Stimulated activated CD4-positive, alpha-beta T cell treated with anti-CD3 and anti-CD28 coated beads, TNF-alpha, amount 100 ng/mL, for 48 hours (primary cell): ENCODE data around the gene TSC22D3.

Experiments used
- DNase-seq, 3 donors: peaks; one replicate each; pipeline ENCODE4 v3.0.0-alpha.2; 2020; ENCODE audit warnings: low read depth in 3 of 3

TSC22D3 gene

DNA sequence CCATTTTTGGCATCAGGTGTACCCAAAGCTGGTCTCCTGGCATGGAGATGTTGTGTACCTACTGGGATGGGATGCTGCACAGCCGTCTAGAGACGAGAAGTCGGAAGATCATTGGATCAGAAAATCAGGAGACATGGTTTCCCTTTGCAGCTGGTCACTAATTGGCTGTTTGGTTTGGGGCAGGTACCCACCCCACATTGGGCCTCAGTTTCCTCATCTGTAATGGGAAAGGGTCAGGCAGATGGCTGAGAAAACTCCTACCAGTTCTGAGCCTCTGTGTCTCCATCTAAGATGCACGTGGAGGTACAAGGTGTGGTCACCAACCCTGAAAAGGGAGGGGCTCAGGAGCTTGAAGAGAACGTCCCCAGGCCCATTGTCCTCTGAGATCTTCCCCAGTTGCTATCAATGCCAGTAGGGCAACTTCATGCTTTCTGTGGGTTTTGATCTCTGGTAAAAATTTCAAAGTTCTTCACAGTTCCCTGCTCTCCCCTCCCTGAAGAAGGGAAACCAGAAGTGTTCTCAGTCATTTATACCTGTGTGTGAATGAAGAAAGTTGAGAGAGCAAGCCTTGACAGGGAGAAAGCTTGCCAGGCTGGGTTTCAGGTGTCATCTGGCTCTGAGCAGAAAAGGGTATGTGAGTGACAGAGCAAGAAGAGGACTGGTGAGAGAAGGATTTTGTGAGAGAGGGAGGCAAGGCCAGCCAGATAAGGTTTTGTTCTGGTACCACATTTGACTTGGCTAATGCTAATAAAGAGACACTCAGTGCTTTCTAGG is 15.1 kb downstream of the TSC22D3 start:
- DNase-seq, result no peak

DNA sequence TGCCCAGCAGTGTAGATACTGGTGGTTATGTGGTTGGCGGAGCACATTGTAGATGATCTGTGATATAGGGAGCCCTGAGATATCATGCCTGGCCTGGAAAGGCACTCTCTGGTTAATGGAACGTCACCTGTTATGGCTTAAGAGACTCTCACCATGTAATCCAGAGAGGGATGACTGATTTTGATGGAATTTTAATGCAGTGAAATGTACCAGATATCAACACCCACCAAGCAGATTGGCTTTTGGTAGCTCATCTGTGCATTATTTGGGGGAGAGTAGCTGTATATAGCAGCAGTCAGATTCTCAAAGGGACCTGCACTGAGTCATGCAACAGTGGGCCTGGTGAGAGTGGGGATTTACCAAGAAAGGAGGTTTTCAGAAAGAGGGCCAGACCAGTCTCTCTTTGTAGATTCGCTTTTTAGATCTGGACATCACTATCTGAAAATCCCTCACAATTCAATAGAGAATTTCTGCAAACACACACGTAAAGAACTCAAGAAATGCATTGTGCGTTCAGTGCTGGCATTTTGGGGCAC is 17.3 kb downstream of the TSC22D3 start:
- DNase-seq, result no peak

DNA sequence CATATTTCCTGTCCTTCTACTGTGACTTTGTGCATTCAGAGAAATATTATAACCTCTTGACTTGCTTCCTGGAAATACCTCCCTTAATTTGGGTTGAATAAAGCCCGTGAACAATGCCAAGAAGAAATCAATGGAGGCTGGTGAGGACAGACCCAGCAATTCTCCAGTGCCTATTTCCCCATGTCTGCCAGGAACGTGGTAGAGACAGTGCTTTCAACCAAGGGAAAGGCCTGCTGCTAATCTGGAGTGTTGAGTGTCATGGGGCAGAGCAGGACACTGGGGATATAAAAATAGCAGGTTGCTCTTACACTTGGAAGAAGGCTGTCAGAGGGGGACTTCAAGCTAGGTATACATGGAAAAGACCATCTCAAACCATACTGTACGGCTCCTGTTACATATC is 19.9 kb downstream of the TSC22D3 start:
- DNase-seq, result no peak

DNA sequence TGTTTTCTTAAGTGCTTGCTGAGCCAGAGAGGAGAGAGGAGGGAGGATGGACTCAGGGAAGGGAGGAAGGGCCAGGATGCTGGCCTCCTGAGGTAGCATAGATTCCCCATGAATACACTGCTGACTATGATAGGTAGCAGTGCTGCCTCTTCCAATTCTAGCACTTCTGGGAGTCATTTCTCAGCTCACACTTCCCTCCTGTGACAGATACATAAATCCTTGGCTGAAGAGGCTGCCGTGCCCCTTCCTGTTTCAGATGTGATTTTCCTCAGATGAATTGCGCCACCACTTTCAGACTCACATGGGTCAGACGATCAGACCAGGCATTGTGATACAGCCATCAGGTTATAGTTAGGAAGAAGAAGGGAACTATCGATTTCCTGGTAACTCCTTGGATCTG is 22.4 kb downstream of the TSC22D3 start:
- DNase-seq, result no peak

DNA sequence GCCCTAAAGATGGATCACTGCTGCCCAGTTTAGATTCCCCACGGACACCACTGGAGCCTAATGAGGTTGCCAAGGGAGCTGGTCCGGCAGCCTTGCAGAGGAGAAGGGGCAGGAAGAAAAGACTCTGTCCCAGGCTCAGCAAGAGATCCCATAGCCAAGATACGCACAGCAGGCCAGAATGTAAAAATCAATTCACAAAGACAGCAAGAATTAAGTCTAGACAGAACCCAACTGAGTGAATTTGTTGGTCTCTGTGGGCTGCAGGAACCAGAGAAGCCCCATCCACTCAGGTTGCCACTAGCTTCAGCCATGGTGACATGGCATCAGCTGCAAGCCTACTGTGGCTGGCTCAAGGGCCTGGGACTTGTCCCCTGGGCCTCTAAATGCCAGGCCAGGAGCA is 22.9 kb downstream of the TSC22D3 start:
- no peak for DNase-seq

DNA sequence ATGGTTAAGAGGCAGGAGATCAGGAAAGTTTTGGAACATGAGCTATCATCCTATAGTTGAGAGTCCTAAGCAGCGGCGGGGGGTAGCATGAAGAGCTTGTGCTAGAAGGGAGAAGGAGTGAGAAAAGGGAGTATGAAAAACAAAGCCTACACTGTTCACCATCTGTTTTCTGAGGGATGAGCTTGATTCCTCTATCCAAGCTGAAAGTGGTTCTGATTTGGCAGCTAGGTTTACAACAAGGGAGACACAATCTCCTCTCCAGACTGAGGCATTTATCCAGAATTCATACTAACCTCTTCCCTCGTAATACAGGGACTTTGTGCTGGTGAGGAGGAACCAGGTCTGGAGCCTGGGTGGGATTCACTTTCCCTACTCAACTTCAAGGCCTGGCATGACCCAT is 23.5 kb downstream of the TSC22D3 start:
- DNase-seq, result no peak

DNA sequence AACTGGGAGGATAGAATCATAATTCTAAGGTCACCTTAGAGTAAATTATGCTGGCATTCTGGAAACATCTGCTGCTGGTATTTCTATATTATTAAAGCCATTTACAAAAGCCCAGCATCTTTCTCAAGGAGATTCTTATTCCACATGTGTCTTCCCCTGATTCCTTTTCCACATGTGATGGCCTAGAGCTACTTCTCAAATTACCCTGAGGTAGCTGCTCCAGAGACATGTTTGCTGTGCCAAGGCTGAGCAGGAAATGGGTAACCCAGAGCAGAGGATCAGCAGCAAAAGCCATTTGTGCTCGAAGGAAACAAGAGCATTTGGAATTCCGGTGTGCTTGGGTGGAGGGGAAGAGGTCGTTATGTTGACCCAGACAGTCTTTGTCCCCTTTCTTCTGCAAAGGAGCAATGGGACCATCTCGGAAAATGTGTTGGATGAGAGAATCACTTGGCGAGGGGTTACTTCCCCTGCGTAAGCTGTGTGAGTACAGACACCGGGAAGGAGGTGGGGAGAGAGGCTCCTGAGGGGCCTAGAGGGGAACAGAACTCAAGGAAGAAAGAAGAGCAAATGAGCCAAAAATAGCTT is 24.6 kb downstream of the TSC22D3 start:
- no peak for DNase-seq

DNA sequence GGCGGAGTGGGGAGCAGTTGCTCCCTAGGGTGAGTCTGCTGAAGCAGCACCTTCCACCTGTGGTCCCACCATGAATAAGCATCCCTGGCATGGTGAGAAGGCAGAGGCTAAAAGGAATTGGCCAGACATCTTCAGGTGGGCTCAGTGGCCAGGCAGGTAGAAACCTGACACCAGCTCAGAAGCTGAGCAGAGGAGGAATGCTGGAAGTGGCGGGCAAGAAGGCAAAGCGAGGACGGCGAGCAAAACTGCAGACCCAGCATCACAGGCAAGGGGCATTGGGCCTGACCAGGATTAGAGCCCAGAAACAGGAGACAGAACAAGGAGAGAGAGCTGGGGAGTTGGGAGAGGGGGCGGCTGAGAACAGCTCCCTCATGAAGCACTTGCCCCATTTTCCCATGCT is 25.3 kb downstream of the TSC22D3 start:
- DNase-seq, result no peak

DNA sequence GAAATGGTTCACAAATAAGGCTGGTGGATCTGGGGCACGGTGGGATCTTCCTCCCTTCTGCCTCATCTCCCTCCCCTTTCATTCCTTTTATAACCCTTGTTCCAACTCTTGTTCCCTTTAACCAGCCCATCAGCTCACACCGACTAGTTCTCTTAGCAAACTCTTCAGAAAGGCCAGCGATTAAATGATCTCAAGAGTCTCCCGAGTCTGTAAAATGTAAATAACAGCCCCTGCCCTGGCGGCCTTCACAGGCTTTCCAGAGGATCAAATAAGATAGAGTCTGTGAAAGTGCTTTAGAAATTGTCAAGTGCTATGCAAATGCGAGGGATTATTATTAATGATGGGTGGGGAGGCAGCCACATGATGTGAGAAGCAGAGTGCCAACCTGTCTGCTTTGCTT is 27.1 kb downstream of the TSC22D3 start:
- DNase-seq, result no peak

DNA sequence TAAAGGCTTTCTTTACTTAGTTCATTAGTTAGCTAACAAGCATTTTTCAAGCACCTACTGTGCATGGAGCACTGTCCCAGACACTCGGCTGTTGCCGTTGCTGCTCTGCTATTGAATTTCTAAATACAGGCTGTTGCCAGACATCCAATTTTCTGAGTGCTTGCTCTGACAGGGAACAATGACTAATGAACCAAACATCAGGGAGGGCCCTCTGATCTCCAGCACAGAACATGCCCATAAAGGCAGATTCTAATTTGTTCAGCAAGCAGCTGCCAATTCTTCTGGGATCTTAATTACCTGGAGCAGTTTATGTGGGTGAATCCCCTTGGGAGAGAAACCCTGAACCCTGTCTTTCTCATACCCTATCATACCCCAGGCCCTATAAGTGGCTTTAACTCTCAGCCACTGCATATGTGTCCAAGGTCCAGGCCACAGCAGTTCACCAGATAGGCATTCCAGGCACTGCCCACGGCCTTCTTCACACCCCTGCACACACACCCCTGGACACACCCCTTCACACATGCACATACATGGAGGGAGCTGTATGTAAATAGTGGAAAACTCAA is 27.9 kb downstream of the TSC22D3 start:
- no peak for DNase-seq

DNA sequence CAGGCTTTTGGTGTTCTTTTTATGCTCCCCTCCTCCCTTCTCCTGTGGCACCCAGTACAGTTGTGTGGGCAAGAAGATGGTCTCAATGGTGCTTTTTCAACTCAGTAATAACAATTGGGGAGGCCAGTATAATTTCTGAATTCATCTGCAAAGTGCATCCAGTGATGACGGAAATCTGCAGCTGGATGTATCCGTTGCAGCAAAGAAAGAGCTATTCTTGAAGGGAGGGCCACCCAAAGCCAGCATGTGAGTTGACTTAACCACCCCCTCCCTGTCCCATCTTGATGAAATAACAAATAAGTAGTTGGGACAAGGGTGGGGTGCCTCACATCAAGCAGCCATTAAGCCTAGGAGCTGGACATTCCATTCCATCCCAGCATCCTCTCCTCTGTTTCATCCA is 30.7 kb downstream of the TSC22D3 start:
- DNase-seq, result no peak

DNA sequence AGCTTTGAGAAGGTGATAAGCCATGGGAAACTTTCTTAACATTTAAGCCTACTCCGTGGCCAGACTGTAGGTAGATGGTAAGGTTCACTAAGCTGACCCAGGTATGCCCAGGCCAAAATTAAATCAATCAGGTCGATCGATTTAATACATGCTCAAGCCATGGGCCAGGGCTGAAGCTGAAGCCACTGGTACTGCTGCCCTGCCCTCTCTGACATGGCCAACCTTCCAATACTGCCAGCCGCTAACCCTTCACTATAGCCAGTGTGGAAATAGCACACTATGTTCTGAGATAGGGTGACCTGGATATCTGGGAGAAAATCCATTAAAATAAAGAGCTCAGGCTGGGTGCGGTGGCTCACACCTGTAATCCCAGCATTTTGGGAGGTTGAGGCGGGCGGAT is 31.6 kb downstream of the TSC22D3 start:
- DNase-seq, result no peak

DNA sequence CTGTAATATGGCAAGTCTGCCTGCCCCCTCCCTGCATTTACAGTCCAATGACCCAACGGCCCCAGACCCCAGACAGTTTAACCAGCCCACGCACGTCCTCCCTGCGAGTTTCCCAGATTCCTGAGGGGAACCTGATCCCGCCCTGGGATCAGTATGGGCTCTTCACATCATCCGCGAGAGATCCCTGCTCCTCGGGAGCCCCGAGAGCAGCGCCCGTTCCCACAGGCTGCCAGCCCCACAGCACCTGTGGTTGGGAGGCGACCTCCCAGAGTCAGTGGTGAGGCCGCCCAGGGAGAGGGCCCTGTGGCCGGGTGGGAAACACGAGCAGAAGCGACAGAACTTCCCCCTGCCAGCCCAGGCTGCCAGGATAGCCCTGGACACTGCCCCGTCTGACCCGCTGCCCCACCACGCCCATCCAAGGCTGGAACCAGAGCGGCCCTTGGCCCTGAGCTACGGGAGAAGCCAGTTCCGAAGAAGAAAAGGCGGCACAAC is 32.8 kb downstream of the TSC22D3 start:
- no peak for DNase-seq

DNA sequence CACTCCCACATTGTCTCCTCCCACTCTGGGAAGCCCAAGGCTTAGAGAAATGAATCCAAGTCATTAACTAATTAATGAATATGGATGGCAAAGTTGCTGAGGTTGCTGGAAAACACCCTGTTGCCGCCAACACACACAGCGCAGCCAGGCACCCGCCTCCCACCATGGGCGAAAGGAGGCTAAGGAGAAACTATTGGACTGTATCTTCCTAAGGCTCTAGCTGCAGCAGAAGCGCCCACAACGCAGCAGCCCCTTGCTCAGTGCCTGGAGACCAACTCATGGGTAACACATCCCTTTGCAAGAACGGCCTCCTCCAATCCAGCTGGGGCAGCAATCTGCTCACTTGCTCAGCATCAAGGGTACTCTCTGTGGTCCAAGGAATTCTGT is 34.2 kb downstream of the TSC22D3 start:
- DNase-seq, result no peak

DNA sequence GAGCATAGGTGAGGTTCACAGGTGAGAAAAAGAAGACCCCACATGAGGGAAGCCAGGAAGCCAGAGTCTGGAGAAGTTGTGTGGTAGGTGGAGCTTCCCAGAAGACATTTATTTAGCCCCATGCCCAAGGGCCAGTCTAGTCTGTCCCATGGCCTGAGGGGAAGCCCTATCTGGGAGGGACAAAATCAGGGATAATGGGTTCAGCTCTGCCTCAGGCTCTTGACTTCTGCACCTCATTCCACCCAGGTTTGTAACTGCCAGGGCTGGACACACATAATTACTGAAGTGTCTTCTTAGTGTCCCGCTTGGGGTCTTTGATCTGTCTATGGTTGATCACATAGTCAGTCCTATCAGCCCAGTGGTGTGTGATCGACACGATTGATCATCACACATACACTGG is 36.0 kb downstream of the TSC22D3 start:
- no peak for DNase-seq

DNA sequence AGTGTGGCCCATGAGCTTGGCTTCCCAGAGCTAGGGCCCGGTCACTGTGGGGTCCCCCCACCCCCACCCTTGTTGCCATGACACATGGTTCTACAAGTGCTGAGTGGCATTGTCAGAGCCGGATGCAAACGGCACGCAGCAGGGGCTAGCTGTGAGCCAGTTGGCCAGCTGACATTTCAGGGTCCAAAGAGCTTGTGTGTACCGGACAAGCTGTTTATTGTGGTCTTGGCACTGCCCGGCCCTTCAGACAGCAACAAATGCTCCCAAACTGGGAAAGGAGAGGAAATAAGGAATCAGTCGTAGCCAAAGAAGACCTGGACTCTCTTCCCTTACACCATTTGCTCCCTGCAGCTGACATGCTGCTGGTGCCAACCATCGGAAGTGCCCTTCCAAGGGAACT is 36.8 kb downstream of the TSC22D3 start:
- no peak for DNase-seq

DNA sequence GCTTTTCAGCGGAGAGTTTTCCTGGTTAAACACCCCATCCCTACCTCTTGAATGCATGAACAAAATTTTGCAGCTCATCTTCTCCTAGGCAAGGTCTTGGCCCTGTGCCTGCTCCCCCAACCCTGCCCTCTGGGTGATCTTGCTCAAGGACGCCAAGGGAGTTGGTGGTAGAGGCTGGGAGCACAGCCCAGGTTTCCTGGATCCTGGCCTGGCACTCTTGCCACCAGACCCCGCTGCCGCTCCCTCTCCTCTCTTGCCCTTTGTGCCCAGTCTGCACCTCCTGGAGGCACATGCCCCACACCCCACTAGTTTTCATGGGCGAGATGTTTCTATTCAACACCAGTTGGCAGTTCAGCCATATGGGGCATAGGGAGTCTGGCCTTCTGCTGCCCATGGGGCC is 37.3 kb downstream of the TSC22D3 start:
- no peak for DNase-seq

DNA sequence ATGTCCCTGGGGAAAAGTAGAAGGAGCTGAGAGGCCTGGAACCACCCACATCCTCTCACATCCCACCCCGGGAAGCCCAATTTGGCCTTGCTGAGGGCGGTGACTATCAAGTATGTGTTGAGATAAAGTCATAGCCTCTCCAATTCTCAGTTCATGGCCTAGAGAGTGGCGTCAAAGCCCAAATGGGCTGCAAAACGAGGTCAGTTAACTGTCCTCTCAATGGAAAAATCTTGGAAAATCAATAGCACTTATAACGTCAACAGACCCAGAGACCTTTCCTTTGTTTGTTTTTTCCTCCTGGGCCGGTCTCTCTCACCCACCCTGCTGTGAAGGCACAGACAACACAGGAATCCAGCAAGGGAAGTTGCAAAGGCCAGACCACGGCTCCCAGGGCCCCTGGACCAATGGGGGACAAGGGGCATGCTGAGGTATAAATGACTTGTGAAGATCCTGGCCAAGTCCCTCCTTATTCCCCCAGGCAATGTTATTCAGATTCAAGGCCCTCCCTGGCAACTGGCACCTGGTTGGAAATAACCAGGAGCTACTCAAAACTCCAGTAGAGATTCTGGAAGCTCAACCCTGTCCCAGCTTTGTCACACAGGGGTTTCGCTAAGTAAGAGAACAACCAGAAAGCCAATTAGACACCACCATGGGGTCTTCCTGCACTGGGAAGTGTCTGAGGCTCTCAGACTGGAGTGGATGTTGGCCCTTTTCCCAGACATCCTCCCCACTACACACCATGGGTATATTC is 38.6 kb downstream of the TSC22D3 start:
- DNase-seq, result no peak

DNA sequence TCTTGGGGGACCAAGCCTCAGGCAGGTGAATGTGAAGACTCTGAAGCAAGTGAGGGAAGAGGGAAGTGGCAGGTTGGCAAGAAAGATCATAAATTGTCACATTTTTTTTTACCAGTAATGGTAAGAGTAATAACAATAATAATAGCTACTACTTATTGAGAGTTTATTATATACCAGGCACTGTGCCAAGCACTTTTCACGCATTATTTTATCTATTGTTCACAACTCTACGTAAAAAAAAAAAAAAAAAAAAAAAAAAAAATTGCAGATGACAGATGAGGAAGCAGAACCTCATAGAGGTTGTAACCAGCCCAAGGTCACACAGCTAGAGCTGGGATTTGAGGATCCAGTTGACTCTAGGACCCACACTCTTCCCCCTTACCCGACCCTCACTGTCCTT is 40.9 kb downstream of the TSC22D3 start:
- DNase-seq, result no peak

DNA sequence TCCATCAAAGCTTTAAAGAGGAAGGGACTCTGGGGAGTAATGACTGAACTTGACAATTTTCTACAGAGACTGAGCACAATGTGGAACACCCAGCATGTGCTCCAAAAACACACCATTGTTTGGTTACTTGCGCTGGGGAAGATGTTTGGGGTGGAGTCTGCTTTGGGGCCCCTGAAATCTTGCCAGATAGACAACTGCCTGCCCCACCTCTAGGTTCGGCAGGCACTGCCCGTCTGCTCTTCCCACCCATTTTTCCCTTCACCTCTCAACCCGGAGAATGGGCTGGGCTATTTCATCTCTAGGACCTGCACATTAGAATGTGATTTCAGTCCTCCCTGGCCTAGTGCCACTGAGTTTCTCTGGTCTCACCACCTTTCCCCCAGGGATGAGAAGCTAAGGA is 41.9 kb downstream of the TSC22D3 start:
- no peak for DNase-seq

DNA sequence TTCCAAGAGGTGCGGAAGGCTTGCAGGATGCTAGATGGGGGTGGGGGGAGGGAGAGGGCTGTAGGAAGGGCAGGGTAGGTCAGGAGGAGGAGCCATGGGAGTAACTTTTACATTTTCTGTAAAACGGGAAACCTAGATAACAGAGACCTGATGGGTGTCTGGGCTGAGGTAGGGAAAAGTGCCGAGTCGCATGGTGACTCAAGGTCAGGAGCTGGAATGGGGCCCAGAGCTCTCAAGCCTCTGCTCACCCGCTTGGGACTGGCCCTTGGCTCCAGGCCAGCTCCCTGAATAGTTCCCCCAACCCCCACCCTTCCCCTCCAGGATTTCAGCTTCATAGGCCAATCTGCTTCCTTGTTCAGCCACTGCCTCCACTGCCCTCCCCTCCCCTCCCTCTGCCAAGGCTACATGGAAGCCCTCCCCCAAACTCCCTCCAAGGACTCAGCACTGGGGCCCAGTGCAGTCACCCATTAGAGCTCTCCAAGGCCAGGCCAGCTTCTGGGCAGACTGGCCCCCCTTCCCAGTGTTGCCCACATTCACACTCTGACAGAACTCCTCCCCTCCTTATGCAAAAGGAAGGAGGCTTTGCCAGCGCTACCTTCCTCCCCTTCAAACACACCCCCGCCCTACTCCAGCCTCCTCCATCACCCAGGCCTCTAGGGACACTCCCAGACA is 43.6 kb downstream of the TSC22D3 start:
- DNase-seq, result no peak
